Keratinocyte (primary cell): ENCODE results near the gene CLCN5. TPM values are rescaled to one million over a fixed set of nuclear protein-coding genes. Genes with fewer than 3 reads are reported as not detected.

ENCODE experiments used
- DNase-seq: peaks from one replicate; pipeline ENCODE4 v3.0.0-alpha.2; 2011; ENCODE audit warnings: low read depth, missing footprints, low spot score
- FAIRE-seq: peaks from 2 replicates; lab custom pipeline; 2011; peaks lifted over from hg19 to GRCh38; lab: Jason Lieb, UNC
- H2AFZ ChIP-seq: 2 replicates; pipeline ENCODE4 v1.6.0; 2012; ENCODE audit warnings: low read length, control low read depth, inconsistent platforms; ENCODE audit not compliant: control insufficient read depth
- H3K27ac ChIP-seq: 2 replicates; pipeline ENCODE4 v1.5.1; 2011; ENCODE audit warnings: low read length; ENCODE audit not compliant: control insufficient read depth, insufficient read depth
- H3K27me3 ChIP-seq: 3 replicates; pipeline ENCODE4 v1.6.0; 2011; ENCODE audit warnings: low read length; ENCODE audit not compliant: control insufficient read depth, insufficient read depth; ENCODE audit errors: extremely low read depth
- H3K36me3 ChIP-seq, 2 experiments: 2 replicates in 1 of 2; 3 replicates in 1 of 2; pipeline ENCODE4 v1.5.1; 2011; ENCODE audit warnings: low read length in 2 of 2, mild to moderate bottlenecking in 1 of 2; ENCODE audit not compliant: control insufficient read depth in 2 of 2, insufficient read depth in 2 of 2; ENCODE audit errors: extremely low read depth in 1 of 2
- H3K4me1 ChIP-seq: 3 replicates; pipeline ENCODE4 v1.5.1; 2011; ENCODE audit warnings: low read length; ENCODE audit not compliant: control insufficient read depth, insufficient read depth; ENCODE audit errors: extremely low read depth
- H3K4me2 ChIP-seq: 3 replicates; pipeline ENCODE4 v1.6.0; 2011; ENCODE audit warnings: low read depth, low read length; ENCODE audit not compliant: control insufficient read depth, insufficient read depth; ENCODE audit errors: extremely low read depth
- H3K4me3 ChIP-seq, 3 experiments: fragments of 200-600 bp in 1 of 3; sonication (generic) in 1 of 3; 2 replicates in 2 of 3; 3 replicates in 1 of 3; pipeline ENCODE4 v1.5.1; 2011 to 2016; ENCODE audit warnings: low read length in 3 of 3, mild to moderate bottlenecking in 3 of 3, control low read depth in 2 of 3, inconsistent platforms in 1 of 3, low read depth in 1 of 3, mixed read lengths in 1 of 3, mixed run types in 1 of 3, moderate library complexity in 1 of 3; ENCODE audit not compliant: control insufficient read depth in 2 of 3, insufficient read depth in 2 of 3; ENCODE audit errors: extremely low read depth in 1 of 3
- H3K79me2 ChIP-seq: 2 replicates; pipeline ENCODE4 v1.6.0; 2012; ENCODE audit warnings: low read length; ENCODE audit not compliant: control insufficient read depth, insufficient read depth
- H3K9ac ChIP-seq: 3 replicates; pipeline ENCODE4 v1.6.0; 2011; ENCODE audit warnings: low read length; ENCODE audit not compliant: control insufficient read depth, insufficient read depth; ENCODE audit errors: extremely low read depth
- H3K9me1 ChIP-seq: 3 replicates; pipeline ENCODE4 v1.6.0; 2011; ENCODE audit warnings: low read length; ENCODE audit not compliant: control insufficient read depth, insufficient read depth; ENCODE audit errors: extremely low read depth
- H3K9me3 ChIP-seq: 2 replicates; pipeline ENCODE4 v1.5.1; 2012; ENCODE audit warnings: low read depth, low read length; ENCODE audit not compliant: control insufficient read depth
- H4K20me1 ChIP-seq: 3 replicates; pipeline ENCODE4 v1.6.0; 2011; ENCODE audit warnings: low read length; ENCODE audit not compliant: control insufficient read depth, insufficient read depth; ENCODE audit errors: extremely low read depth
- EZH2 ChIP-seq: IDR thresholded peaks from one replicate; pipeline ENCODE4 v1.6.1; 2012; ENCODE audit warnings: inconsistent platforms, mild to moderate bottlenecking, low read length, moderate library complexity
- dilution Hi-C: fragments of 300-500 bp; cut with MboI; formaldehyde crosslinking; loops from one replicate; pipeline ENCODE4 v1.7.0; 2020; ENCODE audit warnings: low sequenced_read_pairs; ENCODE audit not compliant: extremely low pct_ligation_motif_present
- polyA plus RNA-seq, 5 experiments: library from polyadenylated mRNA; depleted of rRNA in 3 of 5; stranded (reverse) in 3 of 5; stranded (forward) in 1 of 5; unstranded in 1 of 5; fragments of >200 nt; gene quantifications; 1 replicate in 1 of 5; 2 replicates in 3 of 5; 3 replicates in 1 of 5; pipeline versions ENCODE4 v1.2.1 to v1.2.3, GENCODE V29; 2011 to 2012; ENCODE audit warnings: missing spikeins in 2 of 5, low read depth in 1 of 5, low replicate concordance in 1 of 5
- TF ChIP-seq, protein P1 (sequence below), 3 experiments: IDR thresholded peaks in 1 of 3; conservative IDR thresholded peaks in 1 of 3; optimal IDR thresholded peaks in 1 of 3; 2 replicates in 2 of 3; 3 replicates in 1 of 3; pipeline versions ENCODE3 to v1.5.1; 2011; ENCODE audit warnings: low read length in 3 of 3, mild to moderate bottlenecking in 3 of 3, moderate library complexity in 2 of 3, control low read depth in 1 of 3, inconsistent platforms in 1 of 3; ENCODE audit not compliant: insufficient read depth in 2 of 3; ENCODE audit errors: extremely low read depth in 1 of 3

Gene CLCN5
- polyA plus RNA-seq, 1 donor (not counting 4 experiments of a cell fraction or from before 2014, with no cell fraction given), result 3.9 TPM

DNA sequence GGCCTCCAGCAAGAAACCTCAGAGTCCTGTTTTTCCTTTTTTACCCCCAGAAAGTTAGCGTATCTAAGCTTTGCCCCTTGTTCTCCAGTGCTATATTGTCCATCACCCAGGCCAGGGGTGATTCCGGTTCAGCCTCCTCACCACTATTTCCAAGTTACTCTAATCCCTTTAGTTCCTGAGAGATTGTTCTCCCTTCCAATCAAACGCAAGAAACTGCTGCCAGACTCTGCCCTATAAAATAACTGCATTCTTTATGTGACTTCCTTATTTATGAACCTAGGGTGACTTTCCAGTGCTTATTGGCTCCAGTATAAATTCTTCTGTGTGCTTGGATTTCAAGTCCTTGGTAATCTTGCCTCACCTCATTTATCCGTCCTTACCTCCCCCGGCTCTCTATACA lies 65.7 kb downstream of the CLCN5 start:
- no peaks in the 10 kb centered on the region for H3K4me1 ChIP-seq
- FAIRE-seq, result no peak
- no peak overlapping the region for H3K9ac ChIP-seq
- dilution Hi-C loops, result no loop called here
- no peaks in the 10 kb centered on the region for H3K79me2 ChIP-seq
- no peak overlapping the region for H3K27ac ChIP-seq
- H3K27me3 ChIP-seq, result no peaks in the 10 kb centered on the region
- TF ChIP-seq, protein P1, sequence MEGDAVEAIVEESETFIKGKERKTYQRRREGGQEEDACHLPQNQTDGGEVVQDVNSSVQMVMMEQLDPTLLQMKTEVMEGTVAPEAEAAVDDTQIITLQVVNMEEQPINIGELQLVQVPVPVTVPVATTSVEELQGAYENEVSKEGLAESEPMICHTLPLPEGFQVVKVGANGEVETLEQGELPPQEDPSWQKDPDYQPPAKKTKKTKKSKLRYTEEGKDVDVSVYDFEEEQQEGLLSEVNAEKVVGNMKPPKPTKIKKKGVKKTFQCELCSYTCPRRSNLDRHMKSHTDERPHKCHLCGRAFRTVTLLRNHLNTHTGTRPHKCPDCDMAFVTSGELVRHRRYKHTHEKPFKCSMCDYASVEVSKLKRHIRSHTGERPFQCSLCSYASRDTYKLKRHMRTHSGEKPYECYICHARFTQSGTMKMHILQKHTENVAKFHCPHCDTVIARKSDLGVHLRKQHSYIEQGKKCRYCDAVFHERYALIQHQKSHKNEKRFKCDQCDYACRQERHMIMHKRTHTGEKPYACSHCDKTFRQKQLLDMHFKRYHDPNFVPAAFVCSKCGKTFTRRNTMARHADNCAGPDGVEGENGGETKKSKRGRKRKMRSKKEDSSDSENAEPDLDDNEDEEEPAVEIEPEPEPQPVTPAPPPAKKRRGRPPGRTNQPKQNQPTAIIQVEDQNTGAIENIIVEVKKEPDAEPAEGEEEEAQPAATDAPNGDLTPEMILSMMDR (optimal IDR thresholded peaks at IDR 0.05 in 1 of 3, IDR thresholded peaks at IDR 0.05 in 1 of 3, conservative IDR thresholded peaks at IDR 0.05 in 1 of 3; ENCODE audit: extremely low read depth in 1 of 3, insufficient read depth in 2 of 3, low read length in 3 of 3), result no peak
- no peak for TF ChIP-seq EZH2
- DNase-seq, result no peak
- no peaks in the 10 kb centered on the region for H4K20me1 ChIP-seq
- H3K36me3 ChIP-seq, result no peaks in the 10 kb centered on the region
- H2AFZ ChIP-seq, result no peak overlapping the region
- H3K4me2 ChIP-seq, result no peak overlapping the region
- no peaks in the 10 kb centered on the region for H3K9me3 ChIP-seq
- H3K9me1 ChIP-seq, result no peaks in the 10 kb centered on the region
- H3K4me3 ChIP-seq, result no peak overlapping the region

DNA sequence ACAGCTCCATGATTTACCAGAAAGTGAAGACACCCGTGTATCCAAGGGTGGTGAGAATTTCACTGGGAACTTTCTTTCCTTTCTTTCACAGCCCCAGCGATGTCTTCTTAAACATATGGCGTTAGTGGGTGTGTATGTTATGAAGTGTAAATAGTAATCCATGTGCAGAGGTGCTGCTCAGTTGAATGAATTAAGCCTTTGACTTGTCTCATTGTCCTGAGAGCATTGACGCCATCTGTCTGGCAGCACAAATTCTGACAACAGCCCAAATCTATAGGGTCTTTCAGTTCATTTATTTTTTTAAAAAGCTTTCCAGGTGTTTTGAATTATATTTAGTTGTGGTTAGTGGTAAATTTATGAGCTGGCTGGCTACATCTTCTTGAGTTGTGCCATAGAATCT lies 69.4 kb downstream of the CLCN5 start:
- Histone ChIP-seq H4K20me1 (no peaks in the 10 kb centered on the region), H3K9me3 (no peaks in the 10 kb centered on the region), H3K79me2 (no peaks in the 10 kb centered on the region), H3K36me3 (no peaks in the 10 kb centered on the region), H3K4me1 (peaks cover 12% of the 10 kb centered on the region), H3K9me1 (no peaks in the 10 kb centered on the region), H3K4me3 (no peak overlapping the region), H3K27ac (no peak overlapping the region), H3K4me2 (no peak overlapping the region), H3K27me3 (no peaks in the 10 kb centered on the region), H3K9ac (no peak overlapping the region), H2AFZ (no peak overlapping the region)
- dilution Hi-C loops, result no loop called here
- FAIRE-seq (no peak), DNase-seq (no peak)
- TF ChIP-seq EZH2, result no peak
- TF ChIP-seq, protein P1 (optimal IDR thresholded peaks at IDR 0.05 in 1 of 3, IDR thresholded peaks at IDR 0.05 in 1 of 3, conservative IDR thresholded peaks at IDR 0.05 in 1 of 3; ENCODE audit: extremely low read depth in 1 of 3, insufficient read depth in 2 of 3, low read length in 3 of 3), result no peak
